SU-DHL-6 (cell line): ENCODE data around the gene PRKD1.

Source experiments
- EZH2phosphoT487 ChIP-seq: fragments of 200-600 bp; sonication (generic), shearing (Covaris generic); conservative IDR thresholded peaks from 2 replicates; pipeline ENCODE4 v1.6.1; 2018; ENCODE audit warnings: mild to moderate bottlenecking, antibody characterized with exemption, low read length, moderate library complexity, mixed read lengths
- TF ChIP-seq, protein P1 (sequence below): fragments of 200-600 bp; sonication (generic); IDR thresholded peaks from one replicate; pipeline ENCODE4 v1.5.1; 2017; ENCODE audit warnings: antibody characterized with exemption, mild to moderate bottlenecking, low read length, moderate library complexity; ENCODE audit not compliant: insufficient read depth, poor library complexity, severe bottlenecking

DNA sequence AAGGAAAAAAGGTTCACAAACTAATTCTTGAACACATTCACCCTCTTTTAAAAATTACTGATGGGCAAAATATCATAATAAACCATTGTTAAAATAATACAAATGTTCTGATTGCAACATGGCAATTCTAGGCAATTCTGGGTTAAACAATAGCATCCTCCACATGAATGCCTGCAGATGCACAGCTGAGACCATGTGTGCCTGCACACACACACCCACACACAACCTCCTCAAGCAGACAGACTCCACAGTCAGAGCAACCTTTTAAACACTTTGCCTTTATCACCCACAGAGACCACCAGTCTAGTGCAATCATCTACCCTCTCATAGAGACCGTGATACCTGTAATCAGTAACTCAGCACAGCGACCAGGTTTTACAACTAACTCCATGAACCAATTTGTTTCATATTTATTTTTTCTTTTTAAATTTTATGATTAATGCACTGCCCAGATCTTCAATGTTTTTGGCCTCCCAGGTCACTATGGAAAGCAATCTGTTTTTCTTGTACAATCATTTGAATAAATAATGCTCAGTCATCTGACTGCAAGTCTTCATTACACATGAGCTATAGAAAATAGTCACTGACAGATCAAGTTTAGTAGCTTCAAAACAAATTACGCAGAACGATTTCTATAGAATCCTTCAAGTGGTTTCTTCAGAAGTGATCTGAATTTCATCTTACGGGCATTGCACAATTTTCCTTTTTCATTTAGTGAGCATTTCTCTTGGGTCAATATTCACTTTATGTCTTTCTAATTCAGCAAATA, 105.8 kb downstream of the PRKD1 start:
- TF ChIP-seq, protein P1, sequence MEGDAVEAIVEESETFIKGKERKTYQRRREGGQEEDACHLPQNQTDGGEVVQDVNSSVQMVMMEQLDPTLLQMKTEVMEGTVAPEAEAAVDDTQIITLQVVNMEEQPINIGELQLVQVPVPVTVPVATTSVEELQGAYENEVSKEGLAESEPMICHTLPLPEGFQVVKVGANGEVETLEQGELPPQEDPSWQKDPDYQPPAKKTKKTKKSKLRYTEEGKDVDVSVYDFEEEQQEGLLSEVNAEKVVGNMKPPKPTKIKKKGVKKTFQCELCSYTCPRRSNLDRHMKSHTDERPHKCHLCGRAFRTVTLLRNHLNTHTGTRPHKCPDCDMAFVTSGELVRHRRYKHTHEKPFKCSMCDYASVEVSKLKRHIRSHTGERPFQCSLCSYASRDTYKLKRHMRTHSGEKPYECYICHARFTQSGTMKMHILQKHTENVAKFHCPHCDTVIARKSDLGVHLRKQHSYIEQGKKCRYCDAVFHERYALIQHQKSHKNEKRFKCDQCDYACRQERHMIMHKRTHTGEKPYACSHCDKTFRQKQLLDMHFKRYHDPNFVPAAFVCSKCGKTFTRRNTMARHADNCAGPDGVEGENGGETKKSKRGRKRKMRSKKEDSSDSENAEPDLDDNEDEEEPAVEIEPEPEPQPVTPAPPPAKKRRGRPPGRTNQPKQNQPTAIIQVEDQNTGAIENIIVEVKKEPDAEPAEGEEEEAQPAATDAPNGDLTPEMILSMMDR: no peak
- no peak for TF ChIP-seq EZH2phosphoT487
